GM18951 (cell line): Measurements from ENCODE around the gene OR2B6.
"Not testable (repeated sequence)": the region's sequence is repeated elsewhere in the genome, so short reads cannot be mapped to it uniquely, and the experiment has no call there.

Experiments
- POLR2A ChIP-seq: IDR thresholded peaks from 4 replicates; pipeline ENCODE4 v1.6.1; 2011; ENCODE audit warnings: mild to moderate bottlenecking; ENCODE audit not compliant: insufficient read length, insufficient read depth; ENCODE audit errors: extremely low read depth
- in situ Hi-C: fragments of 300-500 bp; cut with MboI; formaldehyde crosslinking; loops from one replicate; pipeline ENCODE4 v1.12.0; 2022; ENCODE audit warnings: low sequenced_read_pairs, mixed read lengths, inconsistent platforms; ENCODE audit not compliant: unreplicated experiment

OR2B6 gene

GRCh38 chr6:27956941-27957340 lies at the start of gene OR2B6:
Gene OR2B6 (plus strand): TSS chr6:27957241. CDS start chr6:27957241, 0 bp downstream.
- TF ChIP-seq POLR2A, result no peak
- in situ Hi-C loops, result no loop called here

- in situ Hi-C loops, result no loop called here
- no peak for TF ChIP-seq POLR2A
These were observed 49.0 kb upstream of the OR2B6 start for GRCh38 chr6:27908017-27908416.

DNA sequence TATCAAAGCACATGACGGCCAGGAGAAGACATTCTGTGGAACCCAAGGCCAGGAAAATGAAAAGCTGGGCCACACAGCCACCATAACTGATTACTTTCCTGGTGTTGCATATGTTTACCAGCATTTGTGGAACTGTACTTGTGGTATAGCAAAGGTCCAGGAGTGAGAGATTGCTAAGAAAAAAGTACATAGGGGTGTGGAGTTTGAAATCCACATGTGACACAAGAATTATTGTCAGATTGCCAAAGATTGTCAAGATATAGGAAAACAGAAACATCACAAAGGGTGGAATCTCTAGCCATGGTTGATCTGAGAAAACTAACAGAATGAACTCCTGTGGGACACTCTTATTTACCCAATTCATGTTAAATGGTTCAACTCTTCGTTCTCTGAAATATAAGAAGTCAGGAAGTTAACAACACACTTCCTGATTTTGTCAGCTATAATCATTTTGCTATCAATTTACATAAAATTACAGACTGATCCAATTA lies 45.0 kb upstream of the OR2B6 start, which contains the start of gene OR2B2:
Gene OR2B2, minus strand, starts transcription at position 441 of the 491 bp plus-strand sequence. Its CDS starts 77 bp downstream, at position 364.
- TF ChIP-seq POLR2A, result no peak
- in situ Hi-C loops, result no loop called here

DNA sequence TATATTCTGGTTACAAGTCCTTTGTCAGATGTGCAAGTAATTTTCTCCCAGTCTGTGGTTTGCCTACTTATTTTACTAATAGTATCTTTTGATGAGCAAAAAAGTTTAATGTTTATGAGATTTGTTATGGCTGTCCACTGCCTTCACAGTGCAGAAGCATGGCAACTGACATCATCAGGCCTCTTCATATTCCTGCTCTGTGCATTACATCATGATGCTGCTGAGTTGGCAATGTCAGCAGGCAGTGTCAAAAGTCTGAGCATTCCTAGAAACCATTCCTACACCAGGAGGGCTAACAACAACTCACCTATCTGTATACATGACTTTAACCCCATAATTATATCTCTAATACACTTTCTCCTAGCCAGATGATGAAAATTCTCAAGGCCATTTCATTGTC lies 34.1 kb upstream of the OR2B6 start:
- in situ Hi-C loops, result no loop called here
- no peak for TF ChIP-seq POLR2A

GRCh38 chr6:27924179-27924578 lies 32.9 kb upstream of the OR2B6 start:
- TF ChIP-seq POLR2A, result no peak
- in situ Hi-C loops, result no loop called here

- in situ Hi-C loops, result not testable (repeated sequence)
These were observed 29.0 kb upstream of the OR2B6 start for GRCh38 chr6:27928041-27928440.

GRCh38 chr6:27929930-27930329 lies 27.1 kb upstream of the OR2B6 start:
- in situ Hi-C loops, result not testable (repeated sequence)

DNA sequence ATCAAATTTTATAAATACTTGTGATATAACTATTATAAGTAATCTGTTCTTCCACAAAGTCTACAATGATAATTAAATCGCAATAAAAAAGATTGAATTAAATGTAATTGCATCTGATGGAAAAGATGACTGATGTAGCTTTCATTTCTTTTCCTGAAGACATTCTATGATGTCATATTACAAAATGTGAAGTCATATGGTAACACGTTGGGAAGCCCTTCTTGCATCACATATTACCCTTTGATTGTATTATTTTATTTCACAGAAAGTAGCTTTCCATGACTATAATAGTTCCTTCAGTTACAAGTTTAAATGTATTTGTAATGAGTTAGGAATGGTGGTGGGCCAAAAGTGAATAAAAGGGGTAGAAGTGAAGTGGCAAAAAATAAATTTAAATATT lies 25.8 kb upstream of the OR2B6 start:
- in situ Hi-C loops, result no loop called here
- TF ChIP-seq POLR2A, result no peak

DNA sequence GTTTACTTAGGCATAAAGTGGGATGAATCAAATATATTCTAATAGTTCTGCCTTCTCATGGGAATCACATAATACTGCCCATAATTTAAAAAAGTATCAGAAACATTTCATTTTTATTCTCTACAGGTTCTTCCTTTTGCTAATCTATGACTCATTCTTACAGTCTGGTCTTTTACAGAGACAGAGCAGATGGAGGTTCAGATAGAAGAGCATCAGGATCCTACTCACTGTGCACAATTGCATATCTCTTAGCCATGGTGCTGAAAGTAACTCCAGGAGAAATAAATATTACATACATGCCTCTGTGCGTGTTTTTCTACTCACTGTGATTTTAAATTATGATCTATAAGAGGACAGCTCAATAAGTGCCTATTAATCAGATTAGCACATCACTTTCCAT lies 16.3 kb upstream of the OR2B6 start:
- in situ Hi-C loops, result no loop called here
- no peak for TF ChIP-seq POLR2A

GRCh38 chr6:27943072-27943471 lies 14.0 kb upstream of the OR2B6 start:
- in situ Hi-C loops, result not testable (repeated sequence)

DNA sequence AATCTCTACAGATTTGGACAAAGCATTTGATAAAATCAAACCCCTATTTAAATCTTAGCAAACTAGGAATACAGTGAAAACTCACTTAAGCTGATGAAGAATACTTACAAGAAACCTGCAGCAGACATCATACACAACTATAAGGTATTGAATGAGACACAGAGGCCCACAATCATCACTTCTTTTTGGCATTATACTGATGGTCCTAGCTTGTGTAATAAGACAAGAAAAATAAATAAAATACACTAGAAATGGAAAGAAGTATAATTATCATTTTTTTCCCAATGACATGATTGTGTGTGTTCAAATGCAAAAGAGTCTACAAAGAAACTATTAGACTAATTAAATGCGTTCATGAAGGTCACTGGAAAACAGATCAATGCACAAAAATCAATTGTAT lies 8.8 kb upstream of the OR2B6 start:
- in situ Hi-C loops, result no loop called here

DNA sequence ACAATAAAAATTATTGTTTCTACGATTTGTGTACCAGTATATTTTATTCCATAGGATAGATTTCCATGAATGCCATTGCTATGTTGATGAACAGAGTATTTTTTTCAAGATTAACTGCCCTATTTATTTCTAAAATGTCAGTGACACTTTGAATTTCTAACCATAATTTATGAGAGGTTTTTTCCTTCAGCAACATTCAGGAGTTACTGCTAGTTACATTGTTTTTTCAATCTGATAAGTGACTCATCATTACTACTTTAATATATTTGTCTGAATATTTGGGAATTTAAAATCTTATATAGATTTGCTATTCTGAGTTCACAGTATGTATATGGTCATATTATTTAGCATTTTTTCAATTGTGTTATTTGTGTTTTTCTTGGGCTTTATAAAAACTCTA lies 6.0 kb upstream of the OR2B6 start:
- no peak for TF ChIP-seq POLR2A
- in situ Hi-C loops, result no loop called here

More for the DNA sequence above, 8.8 kb upstream of the OR2B6 start:
- TF ChIP-seq POLR2A, result no peak

GRCh38 chr6:27957516-27957915 lies 475 bp downstream of the OR2B6 start:
- no peak for TF ChIP-seq POLR2A
- in situ Hi-C loops, result no loop called here

- in situ Hi-C loops, result no loop called here
- TF ChIP-seq POLR2A, result no peak
These were observed 5.5 kb downstream of the OR2B6 start for GRCh38 chr6:27962506-27962905.

- no peak for TF ChIP-seq POLR2A
- in situ Hi-C loops, result no loop called here
These were observed 9.0 kb downstream of the OR2B6 start for GRCh38 chr6:27966044-27966443.

DNA sequence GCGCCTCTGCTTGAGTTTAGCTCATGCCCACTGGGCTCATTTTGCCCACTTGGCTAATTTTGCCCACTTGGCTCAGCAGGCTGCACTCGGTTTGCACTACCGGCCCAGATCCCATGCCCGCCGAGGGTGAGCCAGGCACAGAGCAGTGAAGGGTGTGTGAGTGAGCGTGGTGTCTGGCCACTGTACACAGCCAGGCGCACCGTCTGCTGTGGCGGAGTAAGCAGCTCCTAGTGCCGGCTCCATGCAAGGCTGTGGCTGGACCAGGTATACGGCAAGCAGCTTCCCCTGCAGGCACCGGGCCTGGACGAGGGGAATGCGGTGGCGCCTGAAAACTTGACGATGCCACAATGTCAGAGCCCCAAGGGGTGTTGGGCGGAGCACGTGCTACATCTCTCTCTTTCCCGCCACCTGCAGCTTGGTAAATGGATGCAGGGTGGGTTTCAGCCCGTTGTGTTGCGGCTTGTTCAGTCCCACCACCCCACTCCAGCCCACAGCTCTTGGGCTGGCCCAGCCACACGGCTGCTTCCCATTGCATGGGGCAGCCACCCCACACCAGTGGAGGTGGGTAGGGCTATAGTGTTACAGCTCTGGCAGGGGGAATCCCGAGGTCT lies 9.9 kb downstream of the OR2B6 start:
- in situ Hi-C loops, result no loop called here
- no peak for TF ChIP-seq POLR2A
